Measurements from ENCODE around the gene NRXN2.
"Not testable (repeated sequence)": the region's sequence is repeated elsewhere in the genome, so short reads cannot be mapped to it uniquely, and the experiment has no call there.

Gene NRXN2

DNA sequence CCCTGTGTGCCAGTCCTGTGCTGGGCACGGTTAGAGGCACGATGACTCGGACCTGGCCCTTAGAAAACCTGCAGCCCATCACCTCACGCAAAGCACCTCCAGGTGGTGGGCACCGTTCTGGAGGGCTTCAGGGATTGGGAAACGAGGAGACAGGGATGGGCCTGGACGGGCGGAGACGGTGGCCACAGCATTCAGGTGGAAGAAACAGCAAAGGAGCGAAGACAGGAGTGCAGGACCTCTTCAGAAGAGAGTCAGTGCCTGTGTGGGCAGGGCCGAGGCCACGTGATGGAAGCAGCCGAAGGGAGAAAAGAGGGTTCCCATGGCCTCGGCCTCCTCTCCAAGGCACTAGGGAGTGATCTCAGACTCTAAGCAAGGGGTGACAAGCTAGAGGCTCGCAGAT, 140.1 kb downstream of the NRXN2 start:
- DNase-seq: no peak

DNA sequence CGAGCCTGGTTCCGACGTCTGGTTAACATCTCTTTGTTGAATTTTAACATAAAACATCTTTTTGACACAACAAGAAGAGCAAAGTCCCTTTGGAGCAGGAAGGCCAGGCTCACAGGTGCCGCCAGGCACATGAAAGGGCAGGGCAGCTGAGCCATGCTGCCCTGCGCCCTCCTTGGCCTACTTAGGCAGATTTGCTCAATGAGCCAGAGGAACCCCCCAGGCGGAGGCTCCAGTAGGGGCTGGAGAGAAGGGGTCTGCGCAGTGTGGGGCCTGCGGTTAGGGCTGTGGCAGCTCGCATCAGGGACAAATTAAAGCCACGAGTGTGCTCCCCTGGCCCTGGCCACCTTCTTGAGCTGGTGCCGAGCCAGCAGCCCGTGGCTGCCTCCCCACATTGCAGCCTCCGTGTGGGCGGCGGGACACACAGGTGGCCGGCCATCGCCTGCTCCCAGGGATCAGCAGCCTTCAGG, 141.9 kb downstream of the NRXN2 start:
- no peak for DNase-seq

DNA sequence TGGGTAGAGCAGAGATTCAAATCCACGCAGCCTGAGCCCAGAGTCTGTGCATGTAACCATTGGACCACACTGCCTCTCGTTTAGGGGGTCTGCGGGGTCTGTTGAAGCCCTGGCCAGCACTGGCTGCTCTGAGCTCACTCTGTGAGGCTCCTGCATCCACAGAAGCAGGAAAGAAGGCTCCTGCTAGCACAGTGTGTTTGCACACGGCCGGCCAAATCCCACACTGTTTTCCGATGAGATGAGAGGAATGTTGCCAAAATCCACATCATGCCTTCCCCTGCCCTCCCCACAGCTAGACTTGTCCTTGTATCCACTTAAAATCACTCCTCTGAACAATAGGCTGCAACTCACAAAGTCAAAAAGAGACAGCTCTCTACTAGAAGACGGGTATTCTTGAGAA, 142.6 kb downstream of the NRXN2 start:
- DNase-seq: no peak

- no peak for DNase-seq
Measured at GRCh38 chr11:64577202-64577601, 145.8 kb downstream of the NRXN2 start.

- no peak for DNase-seq
Measured at GRCh38 chr11:64572143-64572542, 150.9 kb downstream of the NRXN2 start.

DNA sequence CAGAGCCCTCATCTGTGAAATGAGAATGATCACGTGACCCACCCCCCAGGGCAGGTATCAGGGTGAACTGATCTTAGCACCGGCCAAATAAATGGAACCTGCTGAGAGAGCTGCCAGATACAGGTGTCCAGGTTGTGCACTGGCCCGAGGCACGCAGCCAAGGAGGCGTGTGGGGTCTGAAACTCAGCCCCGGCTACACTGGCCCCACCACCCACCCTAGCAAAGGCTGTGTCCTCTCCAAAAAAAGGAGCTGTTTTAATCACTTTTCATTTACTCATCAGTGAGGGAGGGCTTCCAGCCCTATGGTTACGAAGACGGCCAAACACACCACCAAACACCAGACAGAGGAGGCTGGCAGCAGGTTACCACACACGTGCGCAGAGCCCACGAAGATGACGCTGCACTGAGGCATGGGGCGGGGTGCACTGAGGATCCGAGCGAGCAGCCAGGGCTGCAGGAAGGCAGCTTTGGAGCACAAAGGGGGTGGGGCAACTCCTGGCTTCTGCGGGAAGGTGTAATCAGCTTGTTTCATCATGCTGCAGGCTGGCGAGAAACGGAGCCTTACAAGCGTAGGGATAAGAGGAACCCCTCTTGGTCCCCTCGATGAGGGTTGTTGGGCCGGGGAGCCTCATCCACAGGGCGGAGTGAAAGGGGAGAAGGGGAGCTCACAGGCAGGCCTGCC, 151.4 kb downstream of the NRXN2 start:
- DNase-seq: no peak

DNA sequence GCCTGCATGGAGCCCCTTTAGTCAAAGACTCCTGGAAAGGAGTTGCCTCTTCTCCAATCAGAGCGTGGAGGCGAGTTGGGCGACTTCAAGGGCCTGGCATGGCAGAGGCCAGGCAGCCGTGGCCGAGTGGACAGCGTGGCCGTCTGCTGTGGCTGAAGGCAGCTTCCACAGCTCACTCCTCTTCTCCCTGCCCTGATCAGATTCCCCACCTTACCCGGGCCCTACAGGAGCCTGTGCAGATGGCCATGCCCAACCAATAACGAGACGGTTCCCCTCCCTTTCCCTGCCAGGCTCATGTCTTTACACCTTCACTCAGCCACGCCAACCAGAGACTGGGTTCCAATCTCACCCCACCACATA, 152.0 kb downstream of the NRXN2 start:
- DNase-seq: no peak

GRCh38 chr11:64570341-64570740, 152.7 kb downstream of the NRXN2 start:
- no peak for DNase-seq

GRCh38 chr11:64569300-64569970, 153.6 kb downstream of the NRXN2 start:
- DNase-seq: no peak

GRCh38 chr11:64568584-64569140, 154.3 kb downstream of the NRXN2 start:
- no peak for DNase-seq

GRCh38 chr11:64568041-64568571, 154.9 kb downstream of the NRXN2 start:
- no peak for DNase-seq

DNA sequence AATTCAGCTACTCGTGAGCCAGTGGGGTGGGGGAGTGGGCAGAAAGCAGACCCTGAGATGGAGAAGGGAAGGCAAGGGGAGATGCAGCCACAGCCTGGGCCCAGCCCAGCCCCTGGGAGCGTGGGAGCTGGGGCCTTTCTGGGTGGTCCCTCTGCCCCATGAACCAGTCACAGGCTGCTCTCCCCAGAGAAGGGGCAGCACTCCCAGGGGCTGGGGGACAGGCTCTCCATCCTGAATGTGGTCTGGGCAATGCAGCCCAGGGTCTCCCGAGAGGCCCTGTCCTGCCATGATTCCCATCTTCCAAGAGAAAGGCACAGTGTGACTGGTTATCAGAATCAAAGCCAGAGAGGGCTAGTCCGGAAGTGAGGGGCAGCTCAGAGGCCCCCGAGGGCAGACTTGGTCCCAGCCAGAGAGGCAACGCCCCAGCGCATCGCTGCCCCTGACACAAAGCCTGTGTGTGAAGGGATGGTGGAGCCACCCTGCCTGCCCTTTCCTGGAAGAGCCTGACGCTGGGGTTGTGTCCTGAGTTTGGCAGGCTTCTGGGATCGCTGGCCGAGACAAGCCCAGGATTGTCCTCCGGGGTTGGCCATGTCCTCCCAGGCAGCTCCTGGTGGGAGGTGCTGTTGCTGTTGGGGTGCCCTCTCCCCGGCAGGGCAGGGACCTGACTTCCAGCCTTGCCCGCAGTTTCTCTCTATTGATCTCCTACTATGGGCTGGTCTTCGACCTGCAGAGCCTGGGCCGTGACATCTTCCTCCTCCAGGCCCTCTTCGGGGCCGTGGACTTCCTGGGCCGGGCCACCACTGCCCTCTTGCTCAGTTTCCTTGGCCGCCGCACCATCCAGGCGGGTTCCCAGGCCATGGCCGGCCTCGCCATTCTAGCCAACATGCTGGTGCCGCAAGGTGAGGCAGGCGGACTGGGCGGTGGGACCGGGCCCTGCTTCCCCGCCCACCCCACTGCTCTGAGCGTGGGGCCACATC, 155.8 kb downstream of the NRXN2 start:
- no peak for DNase-seq

DNA sequence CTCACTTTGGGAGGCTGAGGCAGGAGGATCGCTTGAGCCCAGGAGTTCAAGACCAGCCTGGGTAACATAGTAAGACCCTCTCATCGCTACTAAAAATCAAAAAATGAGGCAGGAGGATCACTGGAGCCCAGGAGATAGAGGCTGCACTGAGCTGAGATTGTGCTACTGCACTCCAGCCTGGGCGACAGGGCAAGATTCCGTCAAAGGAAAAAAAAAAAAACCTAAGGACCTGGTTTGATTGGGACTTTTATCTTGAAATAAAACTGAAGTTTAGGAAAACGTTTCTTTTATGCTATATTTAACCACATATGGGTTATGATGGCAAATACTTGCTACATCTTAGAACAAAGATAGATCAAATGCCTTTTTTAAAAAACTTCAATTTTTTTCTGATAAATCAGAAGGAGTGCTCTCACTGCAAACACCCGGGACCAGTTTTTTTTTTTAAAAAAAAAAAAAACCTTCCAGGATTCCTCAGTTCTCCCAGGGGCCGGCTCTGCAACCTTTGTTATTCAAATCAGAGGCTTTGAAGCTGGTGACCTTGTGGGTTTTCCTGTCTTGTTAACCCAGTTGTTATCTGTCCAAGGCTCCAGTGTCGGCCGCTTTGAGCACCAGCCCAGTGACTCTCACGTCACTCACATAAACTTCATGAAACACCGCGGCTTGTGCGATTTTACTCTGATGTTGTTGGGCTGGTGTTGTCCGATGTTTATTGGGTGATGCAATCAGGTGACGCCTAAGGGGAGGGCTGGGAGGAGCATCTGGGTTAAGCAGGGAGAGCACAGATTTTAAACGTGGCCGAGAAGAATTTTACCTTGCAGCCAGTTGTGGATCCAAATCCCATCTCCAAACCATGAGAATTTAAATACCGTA, 156.7 kb downstream of the NRXN2 start:
- peak; percentile 15 for DNase-seq

DNA sequence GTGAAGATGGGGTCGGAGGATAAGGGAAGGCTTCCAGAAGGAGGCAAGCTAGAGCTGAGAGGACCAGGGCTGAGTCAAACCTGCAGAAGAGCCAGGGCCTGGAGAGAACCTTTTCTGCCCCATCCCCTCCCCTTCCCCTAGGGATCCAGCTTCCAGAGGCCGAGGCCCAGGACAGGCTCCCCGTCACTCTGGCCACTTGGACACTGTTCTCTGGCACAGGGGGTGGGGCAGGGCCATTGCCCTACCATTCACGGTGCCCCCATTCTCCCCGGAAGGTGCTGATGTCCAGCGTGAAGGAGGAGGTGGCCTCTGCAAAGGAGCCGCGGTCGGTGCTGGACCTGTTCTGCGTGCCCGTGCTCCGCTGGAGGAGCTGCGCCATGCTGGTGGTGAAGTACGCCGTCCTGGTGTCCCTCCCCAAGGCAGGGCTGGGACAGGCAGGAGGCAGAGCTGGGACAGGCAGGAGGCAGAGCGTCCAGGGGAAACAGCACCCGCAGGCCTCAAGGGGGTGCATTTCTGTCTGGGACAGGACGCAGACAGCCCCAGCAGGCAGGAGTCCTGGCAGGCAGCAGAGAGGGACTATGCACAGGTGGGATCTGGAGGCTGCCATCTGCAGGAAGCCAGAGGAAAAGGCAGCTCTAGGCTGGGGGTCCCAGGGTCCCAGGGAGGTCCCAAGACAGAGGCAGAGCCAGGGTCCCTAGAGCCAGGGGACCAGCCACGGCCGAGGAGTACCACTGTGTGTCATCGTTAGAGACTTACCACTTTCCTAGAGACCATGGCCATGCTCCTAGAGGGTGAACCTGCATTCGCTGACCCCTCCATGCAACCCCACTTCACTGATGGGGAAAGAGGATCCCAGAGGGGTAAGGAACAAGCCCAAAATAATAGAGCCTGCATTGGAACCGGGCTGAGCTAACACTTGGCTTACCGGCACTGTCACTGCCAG, 157.8 kb downstream of the NRXN2 start:
- DNase-seq: no peak

GRCh38 chr11:64564419-64564818, 158.6 kb downstream of the NRXN2 start:
- no peak for DNase-seq

GRCh38 chr11:64563966-64564365, 159.0 kb downstream of the NRXN2 start:
- DNase-seq: no peak

DNA sequence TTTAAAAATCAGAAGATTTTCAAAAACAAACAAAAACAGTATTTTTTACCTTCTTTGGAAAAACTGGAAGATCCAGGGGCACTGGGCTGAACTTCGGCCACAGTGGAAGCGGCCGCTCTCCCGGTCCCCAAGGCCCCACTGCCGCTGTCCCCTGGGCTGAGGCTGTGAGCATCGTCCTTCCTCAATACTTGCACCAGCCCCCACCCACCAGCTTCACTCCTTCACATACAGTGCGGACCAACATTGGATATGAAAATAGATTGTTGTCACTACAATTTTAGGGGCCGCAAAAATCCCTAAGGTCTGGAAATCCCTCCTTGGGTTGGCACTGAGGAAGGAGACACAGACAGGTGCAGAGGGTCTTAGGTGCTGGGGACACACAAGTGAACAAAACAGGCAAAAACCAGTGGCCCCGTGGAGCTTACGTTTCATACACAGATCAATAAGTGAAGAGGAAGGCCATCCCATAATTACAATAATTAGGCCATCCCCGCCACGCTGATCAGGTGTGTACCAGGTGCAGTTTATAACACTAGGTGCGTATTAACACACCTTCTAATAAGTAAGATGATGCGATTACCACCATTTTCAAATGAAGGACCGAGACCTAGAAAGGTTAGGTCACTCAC, 160.2 kb downstream of the NRXN2 start:
- DNase-seq: no peak

- DNase-seq: no peak
Measured at GRCh38 chr11:64561984-64562722, 160.8 kb downstream of the NRXN2 start.

- not testable (repeated sequence) for DNase-seq
Measured at GRCh38 chr11:64561429-64561828, 161.6 kb downstream of the NRXN2 start.

Measured in NCI-H748 treated with DMSO at 0.1 percent for 48 hours (cell line).